HG02938 (cell line): ENCODE data around the gene STT3B.

Source experiments
- ATAC-seq: cut with Tn5 transposase; IDR thresholded peaks from one replicate; pipeline ENCODE4 v1.9.1; 2021; ENCODE audit warnings: mild to moderate bottlenecking, moderate library complexity; ENCODE audit not compliant: unreplicated experiment

Gene STT3B

GRCh38 chr3:31516757-31517156 lies 16.0 kb upstream of the STT3B start:
- no peak for ATAC-seq

GRCh38 chr3:31521468-31521867 lies 11.3 kb upstream of the STT3B start:
- ATAC-seq: no peak

GRCh38 chr3:31522152-31522551 lies 10.6 kb upstream of the STT3B start:
- peak; percentile 73 for ATAC-seq

- no peak for ATAC-seq
These were observed 9.2 kb upstream of the STT3B start for GRCh38 chr3:31523543-31523942.

- ATAC-seq: no peak
These were observed 7.2 kb upstream of the STT3B start for GRCh38 chr3:31525532-31525931.

- no peak for ATAC-seq
These were observed 3.3 kb upstream of the STT3B start for GRCh38 chr3:31529421-31529820.

- no peak for ATAC-seq
These were observed 2.4 kb upstream of the STT3B start for GRCh38 chr3:31530039-31530959.

GRCh38 chr3:31530960-31531335 lies 1.8 kb upstream of the STT3B start:
- no peak for ATAC-seq

- ATAC-seq: no peak
These were observed 1.2 kb upstream of the STT3B start for GRCh38 chr3:31531452-31531991.

- ATAC-seq: peak; percentile 81
These were observed 636 bp upstream of the STT3B start for GRCh38 chr3:31531992-31532586.

GRCh38 chr3:31533169-31534064 lies 692 bp downstream of the STT3B start:
- peak; percentile 10 for ATAC-seq

- no peak for ATAC-seq
These were observed 1.3 kb downstream of the STT3B start for GRCh38 chr3:31534065-31534425.

GRCh38 chr3:31536497-31536896 lies 3.8 kb downstream of the STT3B start:
- no peak for ATAC-seq

- ATAC-seq: no peak
These were observed 6.1 kb downstream of the STT3B start for GRCh38 chr3:31538801-31539200.

GRCh38 chr3:31539275-31539674 lies 6.5 kb downstream of the STT3B start:
- ATAC-seq: no peak

- ATAC-seq: no peak
These were observed 8.4 kb downstream of the STT3B start for GRCh38 chr3:31541089-31541488.

GRCh38 chr3:31542246-31542645 lies 9.5 kb downstream of the STT3B start:
- ATAC-seq: no peak

GRCh38 chr3:31543375-31543774 lies 10.7 kb downstream of the STT3B start:
- ATAC-seq: no peak

GRCh38 chr3:31544634-31545033 lies 11.9 kb downstream of the STT3B start:
- ATAC-seq: no peak

- ATAC-seq: no peak
These were observed 13.4 kb downstream of the STT3B start for GRCh38 chr3:31546162-31546561.

GRCh38 chr3:31546725-31547124 lies 14.0 kb downstream of the STT3B start:
- ATAC-seq: no peak
